IMR-90 (cell line): ENCODE data around the gene TAS2R38. TPM values are rescaled to one million over a fixed set of nuclear protein-coding genes. Genes with fewer than 3 reads are reported as not detected.

ENCODE experiments used
- ATAC-seq: fragments of 200-7000 bp; cut with Tn5 transposase; 2 replicates; pipeline ENCODE4 v1.9.1; 2020; ENCODE audit warnings: low read depth, mild to moderate bottlenecking, moderate library complexity
- BruUV-seq: library from RNA; stranded (reverse); fragments of 400-500 nt; replicated peaks from 2 replicates; lab custom pipeline; 2021; lab: Mats Ljungman, UMichigan
- CTCF ChIA-PET: fragments of 300-600 bp; formaldehyde crosslinking; extraction: SDS; loops from one replicate; lab custom pipeline; 2021; ENCODE audit warnings: antibody characterized with exemption; lab: Yijun Ruan, JAX
- POLR2A ChIA-PET: fragments of 300-600 bp; sonication (Branson Sonifier 250); formaldehyde crosslinking; loops from one replicate; lab custom pipeline; 2022; ENCODE audit warnings: antibody characterized with exemption; ENCODE audit not compliant: unreplicated experiment; lab: Charles Lee
- DNase-seq: peaks from one replicate; pipeline ENCODE4 v3.0.0; 2013
- H2AFZ ChIP-seq: replicated peaks from 2 replicates; pipeline ENCODE3; 2013; ENCODE audit warnings: low read length, mild to moderate bottlenecking; ENCODE audit not compliant: poor library complexity
- H2AK5ac ChIP-seq: 2 replicates; pipeline ENCODE4 v1.6.1; 2013; ENCODE audit warnings: low read depth, low read length, inconsistent platforms
- H2AK9ac ChIP-seq: replicated peaks from 2 replicates; pipeline ENCODE3; 2013; ENCODE audit warnings: mild to moderate bottlenecking, low read depth, low read length, moderate library complexity; ENCODE audit not compliant: poor library complexity
- H2BK120ac ChIP-seq: 2 replicates; pipeline ENCODE4 v1.6.1; 2013; ENCODE audit warnings: low read depth, low read length, inconsistent platforms
- H2BK15ac ChIP-seq: 3 replicates; pipeline ENCODE4 v1.6.1; 2013; ENCODE audit warnings: low read depth, low read length, inconsistent platforms
- H2BK20ac ChIP-seq: 2 replicates; pipeline ENCODE4 v1.6.1; 2013; ENCODE audit warnings: low read depth, mild to moderate bottlenecking, inconsistent platforms, low read length, moderate library complexity
- H2BK5ac ChIP-seq: 2 replicates; pipeline ENCODE4 v1.6.1; 2013; ENCODE audit warnings: mild to moderate bottlenecking, low read depth, low read length, inconsistent platforms; ENCODE audit not compliant: poor library complexity, severe bottlenecking
- H3K14ac ChIP-seq: replicated peaks from 2 replicates; pipeline ENCODE4 v1.6.1; 2013; ENCODE audit warnings: low read depth, low read length, inconsistent platforms
- H3K18ac ChIP-seq: 2 replicates; pipeline ENCODE4 v1.6.1; 2013; ENCODE audit warnings: low read depth, low read length, control low read depth
- H3K23ac ChIP-seq: 2 replicates; pipeline ENCODE4 v1.6.1; 2013; ENCODE audit warnings: low read depth, low read length, inconsistent platforms
- H3K27ac ChIP-seq: 2 replicates; pipeline ENCODE4 v1.5.1; 2013; ENCODE audit warnings: mild to moderate bottlenecking, control low read depth, low read length; ENCODE audit not compliant: insufficient read depth
- H3K27me3 ChIP-seq: 2 replicates; pipeline ENCODE4 v1.6.1; 2013; ENCODE audit warnings: low read length; ENCODE audit not compliant: control insufficient read depth, insufficient read depth
- H3K36me3 ChIP-seq: 2 replicates; pipeline ENCODE4 v1.6.1; 2013; ENCODE audit warnings: low read length, mixed read lengths; ENCODE audit not compliant: control insufficient read depth, insufficient read depth
- H3K4ac ChIP-seq: 2 replicates; pipeline ENCODE4 v1.6.1; 2013; ENCODE audit warnings: low read depth, low read length, inconsistent platforms
- H3K4me1 ChIP-seq: 2 replicates; pipeline ENCODE4 v1.6.1; 2013; ENCODE audit warnings: low read length, mixed read lengths; ENCODE audit not compliant: control insufficient read depth, insufficient read depth
- H3K4me2 ChIP-seq: 2 replicates; pipeline ENCODE4 v1.6.1; 2013; ENCODE audit warnings: low read depth, mild to moderate bottlenecking, control low read depth, low read length, moderate library complexity
- H3K4me3 ChIP-seq: 2 replicates; pipeline ENCODE4 v1.5.1; 2013; ENCODE audit warnings: low read depth, mild to moderate bottlenecking, control low read depth, low read length, moderate library complexity; ENCODE audit not compliant: insufficient read depth
- H3K56ac ChIP-seq: 2 replicates; pipeline ENCODE4 v1.6.1; 2013; ENCODE audit warnings: low read length, inconsistent platforms; ENCODE audit not compliant: insufficient read depth; ENCODE audit errors: extremely low read depth
- H3K79me1 ChIP-seq, 2 experiments: 2 replicates each; pipeline ENCODE4 v1.6.1; 2013; ENCODE audit warnings: low read length in 2 of 2, inconsistent platforms in 1 of 2, low read depth in 1 of 2
- H3K9ac ChIP-seq: 2 replicates; pipeline ENCODE4 v1.6.1; 2013; ENCODE audit warnings: low read depth, low read length, control low read depth
- H3K9me1 ChIP-seq: 2 replicates; pipeline ENCODE4 v1.6.1; 2013; ENCODE audit warnings: low read length, inconsistent platforms; ENCODE audit not compliant: insufficient read depth
- H3K9me3 ChIP-seq: 2 replicates; pipeline ENCODE4 v1.6.1; 2013; ENCODE audit warnings: low read length; ENCODE audit not compliant: control insufficient read depth, insufficient read depth
- H4K20me1 ChIP-seq: 2 replicates; pipeline ENCODE4 v1.6.1; 2013; ENCODE audit warnings: low read length, inconsistent platforms; ENCODE audit not compliant: insufficient read depth
- H4K5ac ChIP-seq: 2 replicates; pipeline ENCODE4 v1.6.1; 2013; ENCODE audit warnings: mild to moderate bottlenecking, low read depth, low read length, control low read depth
- H4K8ac ChIP-seq, 2 experiments: 2 replicates each; pipeline ENCODE4 v1.6.1; 2013; ENCODE audit warnings: low read depth in 2 of 2, low read length in 2 of 2, control low read depth in 1 of 2, inconsistent platforms in 1 of 2
- H4K91ac ChIP-seq: 2 replicates; pipeline ENCODE4 v1.6.1; 2013; ENCODE audit warnings: low read depth, low read length, inconsistent platforms; ENCODE audit not compliant: insufficient read depth
- BHLHE40 ChIP-seq: fragments of 150-350 bp; IDR thresholded peaks from 2 replicates; pipeline ENCODE4 v1.6.1; 2016; ENCODE audit warnings: mild to moderate bottlenecking, low read depth, low read length
- CHD1 ChIP-seq: IDR thresholded peaks from 2 replicates; pipeline ENCODE4 v1.6.1; 2012; ENCODE audit warnings: low read depth, low read length, improper control_type of control experiment
- POLR2A ChIP-seq: IDR thresholded peaks from 2 replicates; pipeline ENCODE4 v1.6.1; 2012; ENCODE audit warnings: mild to moderate bottlenecking, low read depth, low read length
- whole genome bisulfite sequencing, 2 experiments: methylation state at CpG; one replicate each; pipeline versions ENCODE4 v1.1.5 to v1.1.7; 2013; ENCODE audit warnings: missing lambda C conversion rate in 2 of 2; ENCODE audit not compliant: insufficient read length in 1 of 2; ENCODE audit errors: extremely low coverage in 2 of 2; 5-methylcytosine and 5-hydroxymethylcytosine counted together
- dilution Hi-C: fragments of 300-500 bp; cut with HindIII; formaldehyde crosslinking; loops from one replicate; pipeline ENCODE4 v1.14.3; 2018; ENCODE audit warnings: low sequenced_read_pairs; ENCODE audit not compliant: unreplicated experiment
- in situ Hi-C: fragments of 300-500 bp; cut with MboI; formaldehyde crosslinking; loops from 3 replicates; pipeline ENCODE4 v1.14.3; 2019; ENCODE audit warnings: low sequenced_read_pairs, inconsistent platforms, mixed read lengths
- intact Hi-C: fragments of 100-400 bp; cut with micrococcal nuclease; formaldehyde crosslinking; loops from 2 replicates; pipeline ENCODE4 v1.10.0; 2022
- polyA plus RNA-seq, 3 experiments: library from polyadenylated mRNA; depleted of rRNA; stranded (reverse); fragments of >200 nt; gene quantifications; 2 replicates each; pipeline ENCODE4 v1.2.3, GENCODE V29; 2012; ENCODE audit warnings: low replicate concordance in 1 of 3
- total RNA-seq: library from RNA; depleted of rRNA; stranded (reverse); fragments of >200 nt; gene quantifications from 2 replicates; pipeline ENCODE4 v1.2.3, GENCODE V29; 2012
- TF ChIP-seq, protein P1 (sequence below): fragments of 150-350 bp; IDR thresholded peaks from 2 replicates; pipeline ENCODE4 v1.6.1; 2016; ENCODE audit warnings: low read depth, mild to moderate bottlenecking, low read length, moderate library complexity, borderline replicate concordance

Gene TAS2R38
- total and polyA plus RNA-seq, 2 of the 4 experiments (the other 2 are of a cell fraction): not detected

DNA sequence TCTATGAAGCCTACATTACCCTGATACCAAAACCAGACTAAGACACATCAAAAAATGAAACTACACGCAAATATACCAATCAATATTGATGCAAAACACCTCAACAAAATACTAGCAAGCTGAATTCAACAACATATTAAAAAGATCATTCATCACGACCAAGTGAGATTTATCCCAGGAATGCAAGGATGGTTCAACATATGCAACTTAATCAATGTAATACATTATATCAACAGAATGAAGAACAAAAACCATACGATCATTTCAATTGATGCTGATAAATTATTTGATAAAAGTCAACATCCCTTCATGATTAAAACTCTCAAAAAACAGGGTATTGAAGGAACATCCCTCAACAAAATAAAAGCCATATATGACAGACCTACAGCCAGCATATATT is 32.5 kb downstream of the TAS2R38 start:
- Histone ChIP-seq H3K9ac (no peak overlapping the region), H3K4me2 (no peak overlapping the region), H2AK5ac (no peak overlapping the region), H3K23ac (no peak overlapping the region), H2BK120ac (no peak overlapping the region), H3K18ac (no peak overlapping the region), H4K5ac (no peak overlapping the region), H3K27ac (no peak overlapping the region), H3K9me1 (no peaks in the 10 kb centered on the region), H2BK5ac (no peak overlapping the region), H2BK15ac (no peak overlapping the region), H3K4ac (no peak overlapping the region), H3K4me1 (no peaks in the 10 kb centered on the region), H3K36me3 (no peaks in the 10 kb centered on the region), H2AFZ (no peak overlapping the region), H3K27me3 (no peaks in the 10 kb centered on the region), H3K9me3 (peaks cover 16% of the 10 kb centered on the region), H3K4me3 (no peak overlapping the region), H3K14ac (no peak overlapping the region), H3K56ac (no peak overlapping the region), H2AK9ac (no peak overlapping the region), H4K20me1 (no peaks in the 10 kb centered on the region), H3K79me1 (no peaks in the 10 kb centered on the region), H4K8ac (no peak overlapping the region), H4K91ac (no peak overlapping the region), H2BK20ac (no peak overlapping the region)
- ChIA-PET POLR2A (no interaction called here), CTCF (no interaction called here)
- DNase-seq (no peak), ATAC-seq (no peak)
- dilution Hi-C loops (no loop called here), intact Hi-C loops (no loop called here), in situ Hi-C loops (no loop called here)
- WGBS, 2 experiments: no CpG with 5 or more reads among the region's 3 CpGs
- no TSS peak for BruUV-seq
- TF ChIP-seq CHD1 (no peak), POLR2A (no peak), BHLHE40 (no peak)
- TF ChIP-seq, protein P1, sequence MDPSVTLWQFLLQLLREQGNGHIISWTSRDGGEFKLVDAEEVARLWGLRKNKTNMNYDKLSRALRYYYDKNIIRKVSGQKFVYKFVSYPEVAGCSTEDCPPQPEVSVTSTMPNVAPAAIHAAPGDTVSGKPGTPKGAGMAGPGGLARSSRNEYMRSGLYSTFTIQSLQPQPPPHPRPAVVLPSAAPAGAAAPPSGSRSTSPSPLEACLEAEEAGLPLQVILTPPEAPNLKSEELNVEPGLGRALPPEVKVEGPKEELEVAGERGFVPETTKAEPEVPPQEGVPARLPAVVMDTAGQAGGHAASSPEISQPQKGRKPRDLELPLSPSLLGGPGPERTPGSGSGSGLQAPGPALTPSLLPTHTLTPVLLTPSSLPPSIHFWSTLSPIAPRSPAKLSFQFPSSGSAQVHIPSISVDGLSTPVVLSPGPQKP: no peak
